Vagina (tissue), 2 donors: ENCODE results near the gene CDX1.

Experiments
- POLR2AphosphoS5 ChIP-seq, 2 donors: sonication (generic); formaldehyde crosslinking; IDR thresholded peaks; one replicate each; pipeline ENCODE4 v1.9.0; 2017; ENCODE audit warnings: antibody characterized with exemption in 2 of 2, mild to moderate bottlenecking in 2 of 2, low read depth in 1 of 2; ENCODE audit not compliant: insufficient read depth in 1 of 2
- TF ChIP-seq, protein P1 (sequence below), 3 experiments: fragments of 450-650 bp in 2 of 3; fragments of 200-600 bp in 1 of 3; sonication (generic) in 1 of 3; IDR thresholded peaks; one replicate each; pipeline ENCODE4 v1.5.1; 2017 to 2019; ENCODE audit warnings: antibody characterized with exemption in 3 of 3, mild to moderate bottlenecking in 2 of 3, moderate library complexity in 2 of 3

DNA sequence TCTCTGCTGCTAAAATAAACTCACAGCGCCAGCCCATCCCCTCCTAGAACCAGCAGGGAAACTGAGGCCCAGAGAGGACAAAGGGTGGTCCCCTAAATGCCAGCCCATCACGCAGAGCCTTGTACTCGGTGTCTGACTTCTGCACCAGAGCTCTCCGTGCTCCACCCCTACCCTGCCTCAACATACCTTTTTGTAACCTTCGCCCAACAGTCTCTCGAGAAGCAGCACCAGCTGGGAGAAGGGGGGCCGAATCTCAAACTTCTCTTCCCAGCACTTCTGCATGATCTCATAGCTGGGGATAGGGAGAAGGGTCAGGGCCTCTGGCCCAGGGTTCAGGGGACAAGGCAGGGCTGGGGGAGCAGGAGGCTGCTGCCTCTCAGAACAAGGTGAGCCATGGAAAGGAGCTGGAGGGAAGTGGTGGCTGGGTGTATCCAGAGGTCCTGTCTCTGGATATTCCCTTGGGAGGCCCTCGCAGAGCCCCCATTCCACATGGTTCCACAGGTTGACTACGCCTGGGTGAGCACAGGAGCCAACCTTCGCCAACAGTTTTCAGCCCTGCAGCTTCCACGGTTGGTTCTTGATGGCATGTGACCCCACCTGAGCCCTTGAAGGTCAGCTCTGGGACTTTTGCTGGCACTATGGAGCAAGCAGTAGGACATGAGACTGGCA is 47.9 kb upstream of the CDX1 start:
- TF ChIP-seq POLR2AphosphoS5 (IDR thresholded peaks at IDR 0.05; ENCODE audit: insufficient read depth in 1 of 2, low read depth in 1 of 2) = no peak
- TF ChIP-seq, protein P1, sequence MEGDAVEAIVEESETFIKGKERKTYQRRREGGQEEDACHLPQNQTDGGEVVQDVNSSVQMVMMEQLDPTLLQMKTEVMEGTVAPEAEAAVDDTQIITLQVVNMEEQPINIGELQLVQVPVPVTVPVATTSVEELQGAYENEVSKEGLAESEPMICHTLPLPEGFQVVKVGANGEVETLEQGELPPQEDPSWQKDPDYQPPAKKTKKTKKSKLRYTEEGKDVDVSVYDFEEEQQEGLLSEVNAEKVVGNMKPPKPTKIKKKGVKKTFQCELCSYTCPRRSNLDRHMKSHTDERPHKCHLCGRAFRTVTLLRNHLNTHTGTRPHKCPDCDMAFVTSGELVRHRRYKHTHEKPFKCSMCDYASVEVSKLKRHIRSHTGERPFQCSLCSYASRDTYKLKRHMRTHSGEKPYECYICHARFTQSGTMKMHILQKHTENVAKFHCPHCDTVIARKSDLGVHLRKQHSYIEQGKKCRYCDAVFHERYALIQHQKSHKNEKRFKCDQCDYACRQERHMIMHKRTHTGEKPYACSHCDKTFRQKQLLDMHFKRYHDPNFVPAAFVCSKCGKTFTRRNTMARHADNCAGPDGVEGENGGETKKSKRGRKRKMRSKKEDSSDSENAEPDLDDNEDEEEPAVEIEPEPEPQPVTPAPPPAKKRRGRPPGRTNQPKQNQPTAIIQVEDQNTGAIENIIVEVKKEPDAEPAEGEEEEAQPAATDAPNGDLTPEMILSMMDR (IDR thresholded peaks at IDR 0.05) = no peak
